Small intestine (tissue), 7 donors: ENCODE results near the gene IL21R. TPM values are rescaled to one million over a fixed set of nuclear protein-coding genes. Genes with fewer than 3 reads are reported as not detected.
"Not testable (repeated sequence)": the region's sequence is repeated elsewhere in the genome, so short reads cannot be mapped to it uniquely, and the experiment has no call there.

Source experiments
- DNase-seq, 2 donors: peaks; one replicate each; pipeline versions ENCODE4 v3.0.0 to v3.0.0-alpha.2; 2013
- FAIRE-seq: peaks from 2 replicates; lab custom pipeline; 2012; peaks lifted over from hg19 to GRCh38; lab: Jason Lieb, UNC
- H3K27ac ChIP-seq, 3 donors: one replicate each; pipeline ENCODE4 v1.5.1; 2013; ENCODE audit warnings: low read length in 2 of 3, mild to moderate bottlenecking in 2 of 3, control low read depth in 1 of 3, inconsistent platforms in 1 of 3, low read depth in 1 of 3, moderate library complexity in 1 of 3
- H3K27me3 ChIP-seq, 3 donors: one replicate each; pipeline ENCODE4 v1.6.1; 2013; ENCODE audit warnings: low read length in 3 of 3, inconsistent platforms in 1 of 3; ENCODE audit not compliant: control insufficient read depth in 3 of 3, insufficient read depth in 3 of 3
- H3K36me3 ChIP-seq, 3 donors: one replicate each; pipeline ENCODE4 v1.6.1; 2013; ENCODE audit warnings: low read length in 3 of 3, inconsistent platforms in 1 of 3, low read depth in 1 of 3, mild to moderate bottlenecking in 1 of 3, moderate library complexity in 1 of 3; ENCODE audit not compliant: control insufficient read depth in 3 of 3, insufficient read depth in 2 of 3
- H3K4me1 ChIP-seq, 3 donors: one replicate each; pipeline ENCODE4 v1.6.1; 2013; ENCODE audit warnings: low read length in 2 of 3, inconsistent platforms in 1 of 3, low read depth in 1 of 3, mild to moderate bottlenecking in 1 of 3, moderate library complexity in 1 of 3; ENCODE audit not compliant: control insufficient read depth in 3 of 3, insufficient read depth in 2 of 3
- H3K4me3 ChIP-seq, 3 donors: one replicate each; pipeline ENCODE4 v1.5.1; 2013; ENCODE audit warnings: low read length in 3 of 3, control low read depth in 1 of 3, inconsistent platforms in 1 of 3, low read depth in 1 of 3, mild to moderate bottlenecking in 1 of 3, moderate library complexity in 1 of 3
- H3K9me3 ChIP-seq, 2 donors: one replicate each; pipeline ENCODE4 v1.6.1; 2013; ENCODE audit warnings: low read depth in 1 of 2, low read length in 1 of 2; ENCODE audit not compliant: control insufficient read depth in 2 of 2, insufficient read depth in 1 of 2
- WGBS, 3 donors: extraction: QIAGEN DNeasy Blood & Tissue Kit; methylation state at CpG; one replicate each; pipeline ENCODE4 v1.1.7; 2013; 5-methylcytosine and 5-hydroxymethylcytosine counted together
- polyA plus RNA-seq, 4 donors: library from polyadenylated mRNA; stranded (reverse) in 3 of 4; unstranded in 1 of 4; fragments of 200-250 nt in 3 of 4; fragments of 120-200 nt in 1 of 4; gene quantifications; one replicate each; pipeline versions ENCODE4 v1.2.1 to v1.2.3, GENCODE V29; 2013
- donor health status: healthy with polysubstance abuse.
- donor health status: control.
- donor health status: control.
- donor health status: Bipolar disorder and iron deficiency.
- donor health status: healthy.

The IL21R gene
- polyA plus RNA-seq, 4 donors, result under 0.01 to 0.85 (median 0.33) TPM

DNA sequence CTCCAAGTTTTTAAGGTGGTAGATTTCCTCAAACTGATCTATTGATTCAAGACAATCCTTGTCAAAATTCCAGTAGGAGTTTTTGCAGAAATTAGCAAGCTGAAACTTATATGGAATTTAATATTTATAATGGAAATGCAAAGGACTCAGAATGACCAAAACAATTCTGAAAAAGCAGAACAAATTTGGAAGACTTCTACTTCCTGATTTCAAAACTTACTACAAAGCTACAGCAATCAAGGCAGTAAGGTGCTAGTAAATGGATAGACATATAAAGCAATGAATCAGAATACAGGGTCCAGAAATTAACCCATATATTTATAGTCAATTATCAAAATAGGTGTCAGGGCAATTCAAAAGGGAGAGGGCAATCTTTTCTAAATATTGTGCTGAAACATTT, 11.8 kb upstream of the IL21R start:
- no peaks in the 10 kb centered on the region for H3K4me1 ChIP-seq
- H3K27me3 ChIP-seq, result no peaks in the 10 kb centered on the region
- H3K9me3 ChIP-seq, result peaks cover 0 to 7% of the 10 kb centered on the region in 2 donors
- FAIRE-seq (no peak), DNase-seq (no peak)
- no peaks in the 10 kb centered on the region for H3K36me3 ChIP-seq
- H3K27ac ChIP-seq, result no peak overlapping the region
- H3K4me3 ChIP-seq, result no peak overlapping the region

DNA sequence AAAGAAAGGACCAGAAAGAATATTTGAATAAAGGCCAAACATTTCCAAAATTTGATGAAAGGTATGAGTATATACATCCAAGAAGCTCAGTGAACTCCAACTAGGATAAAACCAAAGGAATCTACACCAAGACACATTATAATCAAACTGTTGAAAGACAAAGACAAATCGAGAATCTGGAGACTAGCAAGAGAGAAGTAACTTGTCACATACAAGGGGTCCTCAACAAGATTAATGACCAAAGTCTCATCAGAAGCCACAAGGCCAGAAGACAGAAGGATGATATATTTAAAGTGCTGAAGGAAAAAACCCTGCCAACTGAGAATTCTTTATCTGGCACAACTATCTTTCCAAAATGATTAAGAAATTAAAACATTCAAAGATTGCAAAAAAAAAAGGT, 9.3 kb upstream of the IL21R start:
- 71 to 93% (median 85%) methylated on average over 1 of the region's 1 CpG for WGBS, 3 donors
- no peak for FAIRE-seq
- no peak overlapping the region for H3K4me3 ChIP-seq

DNA sequence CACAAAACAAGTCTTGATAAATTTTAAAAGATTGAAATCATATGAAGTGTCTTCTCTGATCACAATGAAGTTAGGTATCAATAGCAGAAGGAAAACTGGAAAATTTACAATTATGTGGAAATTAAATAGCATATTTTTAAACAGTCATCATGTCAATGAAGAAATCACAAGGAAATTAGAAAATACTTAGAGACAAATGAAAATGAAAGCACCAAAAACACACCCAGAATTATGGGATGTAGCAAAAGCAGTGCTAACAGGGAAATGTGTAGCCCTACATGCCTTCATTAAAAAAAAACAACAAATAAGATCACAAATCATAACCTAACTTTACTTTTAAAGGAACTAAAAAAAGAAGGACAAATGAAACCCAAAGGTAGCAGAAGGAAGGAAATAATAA, 7.5 kb upstream of the IL21R start:
- no peak overlapping the region for H3K27ac ChIP-seq
- H3K9me3 ChIP-seq, result no peaks in the 10 kb centered on the region
- H3K4me1 ChIP-seq, result no peaks in the 10 kb centered on the region
- H3K4me3 ChIP-seq, result no peak overlapping the region
- H3K36me3 ChIP-seq, result no peaks in the 10 kb centered on the region
- H3K27me3 ChIP-seq, result no peaks in the 10 kb centered on the region
- DNase-seq, result no peak
- FAIRE-seq, result no peak

More for the DNA sequence above, 9.3 kb upstream of the IL21R start:
- Histone ChIP-seq H3K4me1 (no peaks in the 10 kb centered on the region), H3K27me3 (no peaks in the 10 kb centered on the region), H3K27ac (no peak overlapping the region), H3K36me3 (no peaks in the 10 kb centered on the region), H3K9me3 (peaks cover 0 to 3% of the 10 kb centered on the region in 2 donors)
- DNase-seq, result no peak

DNA sequence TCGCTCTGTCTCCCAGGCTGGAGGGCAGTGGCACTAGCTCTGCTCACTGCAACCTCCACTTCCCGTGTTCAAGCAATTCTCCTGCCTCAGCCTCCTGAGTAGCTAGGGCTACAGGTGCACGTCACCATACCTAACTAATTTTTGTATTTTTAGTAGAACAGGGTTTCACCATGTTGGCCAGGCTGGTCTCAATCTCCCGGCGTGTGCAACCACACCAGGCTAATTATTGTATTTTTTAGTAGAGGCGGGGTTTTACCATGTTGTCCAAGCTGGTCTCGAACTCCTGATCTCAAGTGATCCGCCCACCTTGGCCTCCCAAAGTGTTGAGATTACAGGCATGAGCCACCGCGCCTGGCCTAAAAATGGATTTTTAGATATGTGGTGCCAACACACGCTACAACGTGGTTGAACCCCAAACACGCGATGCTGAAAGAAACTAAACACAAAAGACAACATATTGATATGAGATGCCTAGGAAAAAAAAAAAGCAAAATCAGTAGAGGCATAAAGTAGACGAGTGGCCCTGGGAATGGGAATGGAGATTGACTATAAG, 3.6 kb upstream of the IL21R start:
- DNase-seq, H3K9me3 ChIP-seq, H3K27ac ChIP-seq, H3K4me3 ChIP-seq, H3K36me3 ChIP-seq, FAIRE-seq, H3K4me1 ChIP-seq, H3K27me3 ChIP-seq: not testable (repeated sequence)
- WGBS, 3 donors, result 80 to 87% (median 86%) methylated on average over 15 of the region's 15 CpGs

DNA sequence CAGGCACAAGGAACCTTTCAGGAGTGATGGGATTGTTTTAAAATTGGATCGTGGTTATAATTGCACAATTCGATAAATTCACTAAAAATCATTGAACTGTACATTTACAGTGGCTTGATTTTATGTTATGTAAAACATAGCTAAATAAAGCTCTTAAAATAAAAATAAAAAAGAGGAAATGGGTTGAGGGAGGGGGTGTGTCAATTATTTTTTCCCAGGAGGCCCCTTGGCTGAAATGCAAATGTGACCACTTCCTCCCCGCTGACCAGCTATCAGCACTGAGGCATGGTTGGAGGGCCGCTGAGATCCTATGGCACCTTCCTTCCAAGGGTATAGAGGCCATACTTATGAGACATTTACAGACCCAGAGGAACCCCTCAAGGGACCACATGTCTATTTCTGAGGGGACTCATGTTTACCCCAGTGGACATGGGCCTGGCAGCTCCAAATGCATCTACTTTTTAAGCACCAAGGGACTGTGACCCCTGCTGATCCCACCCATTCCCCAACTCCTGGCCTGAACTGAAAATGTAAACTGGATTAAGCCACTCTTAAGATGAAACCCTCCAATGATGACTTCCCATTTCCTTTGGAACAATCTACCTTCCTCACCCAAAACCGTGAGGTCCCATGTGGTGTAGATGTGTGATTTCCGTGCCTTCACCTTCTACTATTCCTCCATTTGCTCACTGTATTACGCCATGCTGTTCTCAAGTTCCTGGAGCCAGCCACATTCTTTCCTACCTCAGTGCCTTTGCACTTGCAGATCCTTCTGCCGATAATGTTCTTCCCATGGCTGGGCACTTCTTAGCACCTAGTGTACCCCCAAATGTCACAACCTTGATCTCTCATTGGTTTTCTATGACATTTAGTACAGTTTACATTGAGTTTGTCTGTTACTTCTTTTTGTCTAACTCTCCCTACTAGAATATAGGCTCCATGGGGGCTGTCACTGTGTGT, 2.8 kb upstream of the IL21R start:
- H3K36me3 ChIP-seq, result no peaks in the 10 kb centered on the region
- no peak overlapping the region for H3K27ac ChIP-seq
- no peak overlapping the region for H3K4me3 ChIP-seq
- H3K9me3 ChIP-seq, result no peaks in the 10 kb centered on the region
- peaks cover 0 to 7% (median 0%) of the 10 kb centered on the region in 3 donors for H3K4me1 ChIP-seq
- H3K27me3 ChIP-seq, result no peaks in the 10 kb centered on the region
- FAIRE-seq, result no peak
- WGBS, 3 donors, result 75 to 88% (median 84%) methylated on average over 8 of the region's 8 CpGs
- DNase-seq, result no peak

DNA sequence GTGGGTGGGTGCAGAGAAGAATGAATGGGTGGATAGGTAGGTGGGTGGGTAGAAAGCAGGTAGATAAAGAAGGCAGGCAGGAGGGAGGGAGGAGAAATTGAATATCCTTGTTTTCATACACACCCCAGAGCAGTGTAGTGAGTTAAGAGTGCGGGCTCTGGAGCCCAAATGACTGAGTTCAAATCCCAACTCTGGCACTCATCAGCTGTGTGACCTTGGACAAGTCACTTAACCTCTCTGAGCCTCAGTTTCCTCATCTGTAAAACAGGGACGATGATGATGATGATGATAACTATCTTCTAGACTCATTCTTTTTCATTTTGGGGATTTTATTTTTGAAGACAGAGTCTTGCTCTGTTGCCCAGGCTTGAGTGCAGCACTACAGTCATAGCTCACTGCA, 2.0 kb upstream of the IL21R start:
- Histone ChIP-seq H3K9me3 (no peaks in the 10 kb centered on the region), H3K27me3 (no peaks in the 10 kb centered on the region), H3K4me3 (no peak overlapping the region), H3K27ac (no peak overlapping the region), H3K36me3 (no peaks in the 10 kb centered on the region), H3K4me1 (peaks cover 0 to 7% (median 0%) of the 10 kb centered on the region in 3 donors)
- WGBS, 3 donors, result 86 to 97% (median 92%) methylated on average over 2 of the region's 2 CpGs
- FAIRE-seq, result no peak
- no peak for DNase-seq

DNA sequence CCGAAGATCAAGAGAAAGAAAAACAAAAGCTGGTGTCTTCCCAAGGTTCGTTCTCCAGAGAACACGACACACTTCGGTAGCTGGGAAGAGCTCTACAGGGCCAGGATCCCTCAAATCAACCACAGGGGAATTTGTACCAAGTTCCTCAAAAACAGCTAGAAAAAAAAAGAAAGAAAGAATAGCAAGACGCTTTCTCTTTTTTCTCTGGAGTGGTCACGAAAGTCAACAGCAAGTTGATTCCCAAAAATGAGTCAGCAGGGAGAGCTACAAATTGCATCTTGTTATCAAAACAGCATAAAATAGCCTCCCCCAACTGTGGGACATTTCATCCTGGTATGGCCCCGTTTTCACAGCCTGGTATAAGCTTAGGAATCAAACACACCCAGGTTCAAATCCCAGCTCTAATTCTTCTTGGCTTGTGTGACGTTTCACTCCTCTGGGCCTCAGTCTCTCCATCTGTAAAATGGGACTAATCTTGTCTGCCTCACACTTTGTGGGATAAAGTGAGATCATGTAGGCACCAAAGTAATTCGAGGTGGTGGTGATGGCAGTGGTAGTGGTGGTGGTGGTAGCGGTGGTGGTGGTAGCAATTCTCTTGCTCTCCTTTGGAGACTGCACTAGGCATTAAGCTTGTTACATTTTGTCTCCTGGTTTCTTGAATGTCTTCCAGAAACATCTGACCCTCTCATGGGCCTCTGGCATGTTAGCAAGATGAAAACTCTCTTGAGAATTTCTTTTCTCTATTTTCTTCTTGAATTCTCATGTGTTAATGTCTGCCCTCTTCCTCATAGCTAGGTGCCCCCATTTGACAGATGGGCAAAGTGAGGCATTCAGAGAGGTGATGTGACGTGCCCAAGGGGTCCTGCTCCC, 988 bp upstream of the IL21R start:
- no peaks in the 10 kb centered on the region for H3K27me3 ChIP-seq
- DNase-seq, result no peak
- H3K36me3 ChIP-seq, result no peaks in the 10 kb centered on the region
- H3K27ac ChIP-seq, result no peak overlapping the region
- WGBS, 3 donors, result 45 to 47% (median 47%) methylated on average over 11 of the region's 11 CpGs
- H3K9me3 ChIP-seq, result no peaks in the 10 kb centered on the region
- peaks cover 0 to 7% (median 0%) of the 10 kb centered on the region in 3 donors for H3K4me1 ChIP-seq
- no peak for FAIRE-seq
- no peak overlapping the region for H3K4me3 ChIP-seq

DNA sequence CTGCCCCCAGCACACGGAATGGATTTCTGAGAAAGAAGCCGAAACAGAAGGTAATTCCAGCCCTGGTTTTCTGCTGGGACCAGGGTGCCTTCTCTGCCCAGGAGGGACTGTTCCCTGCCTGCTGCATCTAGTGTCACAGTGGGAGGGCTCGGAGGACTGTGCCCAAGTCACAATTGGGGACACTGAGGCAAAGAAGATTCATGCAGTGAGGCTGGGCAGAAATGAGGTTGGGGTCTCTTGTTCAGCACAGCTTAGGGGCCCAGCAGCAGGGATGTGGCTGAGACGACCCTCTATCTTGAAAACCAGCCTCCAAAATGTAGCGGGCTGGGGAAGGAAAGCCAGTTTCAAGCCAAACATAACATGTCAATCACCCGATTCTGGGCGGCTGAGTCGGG, 592 bp downstream of the IL21R start:
- Histone ChIP-seq H3K4me3 (peak overlapping the region in 2 of 3 donors; percentile 13 to 44), H3K27ac (peak overlapping the region in 2 of 3 donors; percentile 38 to 57)
- 45 to 58% (median 50%) methylated on average over 8 of the region's 8 CpGs for WGBS, 3 donors

More for the DNA sequence above, 592 bp downstream of the IL21R start:
- Histone ChIP-seq H3K27me3 (no peaks in the 10 kb centered on the region), H3K36me3 (no peaks in the 10 kb centered on the region), H3K9me3 (no peaks in the 10 kb centered on the region), H3K4me1 (peaks cover 0 to 7% (median 0%) of the 10 kb centered on the region in 3 donors)
- FAIRE-seq, result no peak
- no peak for DNase-seq
